Activated CD8-positive, alpha-beta memory T cell treated with anti-CD3 and anti-CD28 coated beads, Interleukin-2, amount 50 U/mL, for 4 hours (primary cell): ENCODE data around the gene CIT.
"Not testable (repeated sequence)": the region's sequence is repeated elsewhere in the genome, so short reads cannot be mapped to it uniquely, and the experiment has no call there.

Experiments
- DNase-seq: peaks from one replicate; pipeline ENCODE4 v3.0.0-alpha.2; 2020

The CIT gene

GRCh38 chr12:119876761-119877638 lies at the start of gene CIT:
CIT (minus strand) TSS chr12:119877320; CDS start chr12:119876168, 1,152 bp downstream.
- peak; percentile 83 for DNase-seq

- no peak for DNase-seq
Observed at GRCh38 chr12:119925269-119925668, 48.1 kb upstream of the CIT start.

GRCh38 chr12:119920064-119920463 lies 42.9 kb upstream of the CIT start:
- DNase-seq = no peak

GRCh38 chr12:119915894-119916510 lies 38.9 kb upstream of the CIT start:
- DNase-seq = no peak

GRCh38 chr12:119914666-119915065 lies 37.5 kb upstream of the CIT start:
- DNase-seq = no peak

GRCh38 chr12:119913536-119914330 lies 36.6 kb upstream of the CIT start:
- no peak for DNase-seq

- no peak for DNase-seq
Observed at GRCh38 chr12:119911182-119911581, 34.1 kb upstream of the CIT start.

GRCh38 chr12:119910586-119910985 lies 33.5 kb upstream of the CIT start:
- DNase-seq = no peak

GRCh38 chr12:119902084-119902509 lies 25.0 kb upstream of the CIT start:
- peak; percentile 71 for DNase-seq

- DNase-seq = no peak
Observed at GRCh38 chr12:119901670-119902069, 24.6 kb upstream of the CIT start.

- DNase-seq = no peak
Observed at GRCh38 chr12:119894916-119895315, 17.8 kb upstream of the CIT start.

GRCh38 chr12:119892611-119893010 lies 15.5 kb upstream of the CIT start:
- DNase-seq = not testable (repeated sequence)

- no peak for DNase-seq
Observed at GRCh38 chr12:119885549-119885948, 8.4 kb upstream of the CIT start.

GRCh38 chr12:119883791-119884190 lies 6.7 kb upstream of the CIT start:
- DNase-seq = not testable (repeated sequence)

GRCh38 chr12:119883237-119883636 lies 6.1 kb upstream of the CIT start:
- no peak for DNase-seq

GRCh38 chr12:119877639-119877948 lies 474 bp upstream of the CIT start:
- DNase-seq = no peak

GRCh38 chr12:119870457-119870856 lies 6.7 kb downstream of the CIT start:
- DNase-seq = no peak

- no peak for DNase-seq
Observed at GRCh38 chr12:119869720-119870119, 7.4 kb downstream of the CIT start.

GRCh38 chr12:119868992-119869391 lies 8.1 kb downstream of the CIT start:
- no peak for DNase-seq

GRCh38 chr12:119864591-119864990 lies 12.5 kb downstream of the CIT start:
- no peak for DNase-seq

- no peak for DNase-seq
Observed at GRCh38 chr12:119859241-119859640, 17.9 kb downstream of the CIT start.

- DNase-seq = no peak
Observed at GRCh38 chr12:119857041-119857591, 20.0 kb downstream of the CIT start.

- no peak for DNase-seq
Observed at GRCh38 chr12:119850330-119850729, 26.8 kb downstream of the CIT start.
